H1 (cell line): ENCODE results near the gene DCLRE1A. TPM values are rescaled to one million over a fixed set of nuclear protein-coding genes. Genes with fewer than 3 reads are reported as not detected.

ENCODE experiments used
- BCL11A ChIP-seq, 2 experiments: IDR thresholded peaks; one replicate each; pipeline ENCODE4 v1.6.1; 2011; ENCODE audit warnings: low read depth in 2 of 2, low read length in 2 of 2, mild to moderate bottlenecking in 2 of 2
- CHD7 ChIP-seq: fragments of 300-600 bp; sonication (generic); IDR thresholded peaks from 2 replicates; pipeline ENCODE4 v1.7.1; 2012; ENCODE audit warnings: low read length, moderate library complexity, mild to moderate bottlenecking, inconsistent platforms; ENCODE audit not compliant: insufficient replicate concordance
- EZH2 ChIP-seq: fragments of 200-600 bp; sonication (generic); IDR thresholded peaks from 2 replicates; pipeline ENCODE4 v1.7.1; 2012; ENCODE audit warnings: low read depth, mild to moderate bottlenecking, moderate library complexity, low read length, inconsistent platforms; ENCODE audit not compliant: severe bottlenecking
- PHF8 ChIP-seq: fragments of 200-600 bp; sonication (generic); conservative IDR thresholded peaks from 2 replicates; pipeline ENCODE4 v1.7.1; 2012; ENCODE audit warnings: low read depth, mild to moderate bottlenecking, inconsistent platforms, low read length, moderate library complexity
- RBBP5 ChIP-seq: IDR thresholded peaks from 2 replicates; pipeline ENCODE4 v1.7.1; 2012; ENCODE audit warnings: low read depth, mild to moderate bottlenecking, inconsistent platforms, low read length, moderate library complexity, borderline replicate concordance
- RXRA ChIP-seq: IDR thresholded peaks from 2 replicates; pipeline ENCODE4 v1.6.1; 2011; ENCODE audit warnings: low read depth, mild to moderate bottlenecking, low read length, moderate library complexity; ENCODE audit not compliant: insufficient read depth
- SIX5 ChIP-seq: IDR thresholded peaks from 2 replicates; pipeline ENCODE4 v1.6.1; 2011; ENCODE audit warnings: mild to moderate bottlenecking, low read depth, low read length
- TAF1 ChIP-seq: IDR thresholded peaks from 2 replicates; pipeline ENCODE4 v1.6.1; 2011; ENCODE audit warnings: mild to moderate bottlenecking, low read depth, low read length
- polyA plus RNA-seq, 7 experiments: library from polyadenylated mRNA; depleted of rRNA in 3 of 7; stranded (reverse) in 5 of 7; unstranded in 2 of 7; fragments of >200 nt in 5 of 7; fragments of 200-250 nt in 2 of 7; gene quantifications; 1 replicate in 5 of 7; 2 replicates in 1 of 7; 4 replicates in 1 of 7; pipeline versions ENCODE4 v1.2.1 to v1.2.3, GENCODE V29; 2011 to 2013; ENCODE audit warnings: missing spikeins in 2 of 7, mixed read lengths in 2 of 7
- total RNA-seq: library from RNA; stranded (reverse); fragmentation: NEBNext Ultra II Directional; extraction: Animal tissue kit (Norgen Biotek cat#: 25700); gene quantifications from 2 replicates; pipeline ENCODE4 v1.2.1, GENCODE V29; 2021

DCLRE1A gene
- total and polyA plus RNA-seq, 2 of the 8 experiments (the other 6 are each of a cell fraction or from before 2014, with no cell fraction given): 8.1 to 10.1 TPM

- no peak for TF ChIP-seq SIX5
- no peak for TF ChIP-seq RBBP5
- TF ChIP-seq RXRA: no peak
- no peak for TF ChIP-seq EZH2
- no peak for TF ChIP-seq BCL11A (IDR thresholded peaks at IDR 0.05; ENCODE audit: low read depth in 2 of 2, low read length in 2 of 2)
- TF ChIP-seq CHD7: no peak
- TF ChIP-seq PHF8: no peak
- no peak for TF ChIP-seq TAF1
- TF ChIP-seq, all 59 proteins: peak for 0
Measured at GRCh38 chr10:113853578-113854012, 287 bp downstream of the DCLRE1A start (continued).
